COLO668 (cell line): Measurements from ENCODE around the gene ZNF24.

Experiments used
- DNase-seq: peaks from one replicate; lab custom pipeline; 2025; ENCODE audit not compliant: unreplicated experiment; lab: John Stamatoyannopoulos, UW

Gene ZNF24

DNA sequence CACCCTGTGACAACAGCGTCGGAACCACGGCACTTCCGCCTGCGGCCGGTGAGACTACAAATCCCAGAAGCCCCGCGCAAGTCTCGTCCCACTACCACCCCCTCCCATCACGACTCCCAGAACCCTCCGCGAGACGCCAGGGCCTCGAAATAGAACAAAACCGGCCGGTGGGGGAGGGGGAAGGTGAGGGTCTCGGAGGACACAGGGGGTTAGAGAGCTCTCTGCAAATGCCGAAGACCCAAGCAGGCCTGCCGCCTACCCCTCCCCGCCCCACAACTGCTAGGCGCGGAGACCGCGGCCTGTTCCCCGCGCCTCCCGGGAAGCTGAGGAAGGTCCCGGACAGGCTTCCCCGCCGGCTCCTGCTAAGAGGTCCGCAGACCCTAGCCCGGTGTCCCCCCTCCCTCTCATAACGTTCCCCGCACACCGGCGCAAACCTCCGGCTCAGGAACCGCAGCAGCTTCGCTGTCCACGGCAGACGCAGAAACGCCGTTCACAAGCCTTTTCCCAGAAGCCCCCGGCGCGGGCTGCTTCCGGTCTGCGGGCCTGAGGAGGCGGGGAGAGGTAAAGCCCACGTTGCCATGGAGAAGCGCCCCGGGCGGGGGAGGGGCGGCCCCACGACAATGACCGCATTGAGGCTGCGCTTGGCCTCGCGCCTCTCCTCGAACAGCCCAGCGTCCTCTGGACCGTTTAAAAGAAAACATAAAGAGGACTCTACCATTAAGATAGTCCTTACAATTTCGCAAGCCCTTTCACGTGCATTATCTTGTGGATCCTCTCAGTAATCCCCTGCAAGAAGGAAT, at the start of gene ZNF24:
Gene ZNF24, minus strand, starts transcription at position 485 of the 800 bp plus-strand sequence. CDS start 3,770 bp downstream, outside the sequence.
- DNase-seq: peak; percentile 99

- no peak for DNase-seq
Measured at GRCh38 chr18:35393716-35394115, 49.5 kb upstream of the ZNF24 start.

DNA sequence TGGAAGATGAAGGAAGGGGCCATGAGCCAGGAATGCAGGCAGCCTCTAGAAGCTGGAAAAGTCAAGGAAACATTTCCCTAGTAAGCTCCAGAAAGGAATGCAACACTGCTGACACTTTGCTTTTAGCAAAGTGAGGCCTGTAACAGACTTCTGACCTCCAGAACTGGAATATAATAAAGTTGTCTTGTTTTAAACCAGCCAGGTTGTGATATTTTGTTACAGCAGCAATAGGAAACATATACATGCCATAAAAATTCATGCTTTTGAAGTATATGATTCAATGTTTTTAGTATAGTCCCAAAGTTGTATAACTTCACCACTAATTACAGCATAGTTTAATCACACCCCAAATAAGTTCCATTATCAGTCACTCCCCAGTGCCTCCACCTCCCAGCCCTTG, 48.2 kb upstream of the ZNF24 start:
- DNase-seq: no peak

- DNase-seq: no peak
Measured at GRCh38 chr18:35390951-35391700, 46.9 kb upstream of the ZNF24 start.

DNA sequence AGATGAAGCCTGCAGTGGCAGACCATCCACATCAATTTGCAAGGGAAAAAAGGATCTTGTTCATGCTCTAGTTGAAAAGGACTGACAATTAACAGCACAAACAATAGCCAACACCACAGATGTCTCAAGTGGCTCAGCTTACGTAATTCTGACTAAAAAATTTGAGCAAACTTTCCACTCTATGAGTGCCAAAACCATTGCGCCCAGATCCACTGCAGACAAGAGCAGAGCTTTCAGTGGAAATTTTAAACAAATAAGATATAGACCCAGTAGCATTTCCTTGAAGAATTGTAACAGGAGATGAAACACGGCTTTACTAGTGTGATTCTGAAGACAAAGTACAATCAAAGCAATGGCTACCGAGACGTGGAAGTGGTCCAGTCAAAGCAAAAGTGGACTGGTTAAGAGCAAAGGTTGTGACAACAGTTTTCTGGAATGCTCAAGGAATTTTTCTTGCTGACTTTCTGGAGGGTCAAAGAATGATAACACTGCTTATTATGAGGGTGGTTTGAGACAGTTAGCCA, 44.9 kb upstream of the ZNF24 start:
- DNase-seq: no peak

- DNase-seq: peak; percentile 35
Measured at GRCh38 chr18:35387152-35387571, 42.9 kb upstream of the ZNF24 start.

DNA sequence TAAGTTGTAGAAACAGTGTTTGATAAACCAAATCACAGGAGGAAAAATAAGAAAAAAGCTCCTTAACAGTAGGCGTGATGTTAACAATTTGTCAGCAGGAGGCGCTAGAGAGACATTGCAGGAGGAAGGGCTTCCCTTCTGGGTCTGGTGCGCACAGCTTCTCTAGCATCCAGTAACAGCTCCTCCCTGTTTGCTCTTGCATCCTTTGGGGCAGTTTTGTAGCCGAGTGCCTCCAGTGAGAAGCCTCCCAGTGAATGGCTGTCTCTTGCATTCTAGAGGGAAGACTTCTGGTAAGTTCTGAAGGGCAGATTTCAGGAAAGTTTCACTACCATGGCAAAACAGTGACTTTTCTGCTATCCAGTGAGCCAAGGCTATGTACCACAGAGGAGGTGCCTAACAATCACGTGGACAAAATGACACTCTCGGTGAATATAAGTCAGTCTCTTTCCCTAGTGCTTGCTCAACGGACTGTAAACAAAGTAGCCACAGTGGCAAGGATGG, 42.4 kb upstream of the ZNF24 start:
- DNase-seq: peak; percentile 69

GRCh38 chr18:35383136-35383535, 38.9 kb upstream of the ZNF24 start:
- no peak for DNase-seq

- DNase-seq: no peak
Measured at GRCh38 chr18:35379421-35379820, 35.2 kb upstream of the ZNF24 start.

- no peak for DNase-seq
Measured at GRCh38 chr18:35378574-35378896, 34.3 kb upstream of the ZNF24 start.

- no peak for DNase-seq
Measured at GRCh38 chr18:35377875-35378573, 33.8 kb upstream of the ZNF24 start.

- peak; percentile 89 for DNase-seq
Measured at GRCh38 chr18:35376742-35377695, 32.8 kb upstream of the ZNF24 start, which contains the start of gene ZNF396. ZNF396 (minus strand) TSS chr18:35377337; CDS start chr18:35374292, 3,045 bp downstream.

- peak; percentile 60 for DNase-seq
Measured at GRCh38 chr18:35376393-35376741, 32.1 kb upstream of the ZNF24 start.

DNA sequence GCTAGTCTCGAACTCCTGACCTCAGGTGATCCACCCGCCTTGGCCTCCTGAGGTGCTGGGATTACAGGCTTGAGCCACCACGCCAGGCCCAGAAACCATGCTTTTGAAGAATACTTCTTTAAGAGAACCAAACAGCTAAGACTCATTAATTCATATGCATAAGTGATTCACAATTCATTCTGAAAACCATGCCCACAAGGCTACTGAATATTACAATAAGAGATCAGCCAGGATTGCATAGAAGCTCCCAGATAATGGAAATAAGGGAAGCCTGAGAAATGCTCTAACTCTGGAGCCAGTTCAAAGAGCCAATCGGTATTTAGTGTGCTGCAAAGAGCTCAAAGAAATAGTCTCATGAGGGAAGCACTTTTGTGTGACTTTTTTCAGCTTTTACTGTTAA, 30.5 kb upstream of the ZNF24 start:
- no peak for DNase-seq

DNA sequence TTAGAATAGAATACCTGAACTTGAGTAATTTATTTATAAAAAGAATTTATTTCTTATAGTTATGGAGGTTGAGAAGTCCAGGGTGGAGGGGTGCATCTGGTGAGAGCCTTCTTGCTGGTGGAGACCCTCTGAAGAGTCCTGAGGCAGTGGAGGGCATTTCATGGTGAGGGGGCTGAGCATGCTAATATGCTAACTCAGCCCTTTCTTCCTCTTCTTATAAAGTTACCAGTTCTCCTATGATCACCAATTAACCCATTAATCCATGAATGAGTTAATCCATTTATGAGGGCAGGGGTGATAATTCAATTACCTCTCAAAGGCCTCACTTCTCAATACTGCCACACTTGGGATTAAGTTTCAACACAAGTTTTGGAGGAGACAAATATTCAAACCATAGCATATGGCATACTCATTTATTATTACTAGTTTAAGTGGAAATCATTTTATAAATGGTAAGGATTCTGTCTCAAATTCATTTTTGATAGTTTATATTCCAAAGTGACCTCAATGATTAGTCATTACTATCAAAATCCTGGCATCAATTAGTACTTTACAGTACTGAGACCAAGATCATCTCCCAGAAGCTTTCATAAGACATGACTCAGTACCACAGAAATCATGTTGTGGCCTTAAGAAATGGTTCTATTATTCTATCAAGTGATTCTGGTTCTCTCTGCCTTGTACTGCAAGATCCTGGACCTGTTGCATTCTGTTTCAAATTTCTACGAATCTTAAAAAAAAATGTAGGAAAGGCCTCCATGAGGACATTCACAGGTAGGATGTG, 27.4 kb upstream of the ZNF24 start:
- no peak for DNase-seq

DNA sequence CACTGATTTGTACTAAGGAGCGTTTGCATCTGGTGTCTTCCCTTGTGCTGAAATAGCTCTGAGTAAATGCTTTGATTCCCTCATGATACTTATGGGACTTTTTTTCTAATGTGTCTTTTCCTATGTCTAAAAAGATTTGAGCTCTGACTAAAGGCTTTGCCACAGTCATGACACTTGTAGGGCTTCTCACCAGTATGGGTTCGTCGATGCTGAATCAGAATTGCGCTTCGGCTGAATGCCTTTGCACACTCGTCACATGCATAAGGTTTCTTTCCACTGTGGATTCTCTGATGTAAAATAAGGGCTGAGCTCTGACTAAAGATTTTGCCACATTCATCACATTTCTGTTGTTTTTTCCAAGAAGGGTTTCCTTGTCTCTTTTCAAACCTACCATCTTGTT, 24.9 kb upstream of the ZNF24 start:
- DNase-seq: no peak

- no peak for DNase-seq
Measured at GRCh38 chr18:35368595-35368994, 24.4 kb upstream of the ZNF24 start.

DNA sequence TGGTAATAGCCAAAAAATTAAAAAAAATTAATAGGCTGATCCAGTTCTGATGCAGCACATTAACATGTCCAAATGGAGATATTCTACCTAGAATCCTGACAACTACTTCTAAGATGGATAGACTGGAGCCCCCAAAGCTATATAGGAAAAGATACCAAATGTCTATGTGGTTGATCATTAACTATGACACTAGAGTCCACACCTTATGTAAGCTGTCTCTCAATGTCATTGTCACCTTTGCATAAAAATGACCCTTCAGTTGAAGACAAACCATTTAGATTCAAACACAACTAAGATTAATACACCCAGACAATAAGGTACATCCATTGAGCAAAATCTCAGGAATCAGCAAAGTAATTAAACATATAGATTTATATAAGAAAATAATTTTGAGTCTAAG, 18.3 kb upstream of the ZNF24 start:
- DNase-seq: no peak

- DNase-seq: no peak
Measured at GRCh38 chr18:35361570-35362321, 17.5 kb upstream of the ZNF24 start.
